Measurements from ENCODE around the gene LRRC3. TPM values are rescaled to one million over a fixed set of nuclear protein-coding genes. Genes with fewer than 3 reads are reported as not detected.

Gene LRRC3
- total and polyA plus RNA-seq, 2 of the 4 experiments (the other 2 are of a cell fraction), result under 0.01 to 0.38 TPM

DNA sequence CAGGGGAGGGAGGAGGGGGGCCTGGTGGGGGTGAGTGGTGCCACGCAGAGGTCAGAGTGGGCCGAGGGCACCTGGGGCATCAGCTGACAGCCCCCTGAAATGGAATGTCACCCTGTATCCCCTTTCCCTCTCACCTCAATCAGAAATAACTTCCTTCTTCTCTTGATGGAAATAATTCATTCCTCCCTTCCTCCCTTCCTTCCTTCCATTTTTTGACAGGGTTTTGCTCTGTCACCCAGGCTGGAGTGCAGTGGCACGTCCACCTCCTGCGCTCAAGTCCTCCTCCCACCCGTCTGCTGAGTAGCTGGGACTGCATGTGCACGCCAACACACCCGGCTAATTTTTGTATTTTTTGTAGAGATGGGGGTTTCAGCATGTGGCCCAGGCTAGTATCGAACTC lies 48.4 kb upstream of the LRRC3 start:
- no CpG with 5 or more reads among the region's 8 CpGs for WGBS, 2 experiments (ENCODE audit: extremely low coverage in 2 of 2, insufficient read length in 1 of 2)
- no peaks in the 10 kb centered on the region for H3K36me3 ChIP-seq (ENCODE audit: control insufficient read depth, insufficient read depth, low read length)
- H2AK9ac ChIP-seq (replicated peaks; ENCODE audit: low read depth, low read length, poor library complexity), result no peak overlapping the region
- no peak overlapping the region for H2AFZ ChIP-seq (replicated peaks; ENCODE audit: low read length, poor library complexity)
- no peak overlapping the region for H3K56ac ChIP-seq (ENCODE audit: extremely low read depth, insufficient read depth, low read length)
- no peak overlapping the region for H3K4me3 ChIP-seq (ENCODE audit: insufficient read depth, low read depth, low read length)
- H2AK5ac ChIP-seq (ENCODE audit: low read depth, low read length), result no peak overlapping the region
- dilution Hi-C loops (cut with HindIII; ENCODE audit: low sequenced_read_pairs, unreplicated experiment) (no loop called here), in situ Hi-C loops (cut with MboI; ENCODE audit: low sequenced_read_pairs) (no loop called here), intact Hi-C loops (cut with micrococcal nuclease) (no loop called here)
- H3K27ac ChIP-seq (ENCODE audit: insufficient read depth, low read length), result no peak overlapping the region
- DNase-seq, result no peak
- no peak overlapping the region for H2BK5ac ChIP-seq (ENCODE audit: low read depth, low read length, poor library complexity, severe bottlenecking)
- no peak overlapping the region for H2BK20ac ChIP-seq (ENCODE audit: low read depth, low read length)
- H4K8ac ChIP-seq (ENCODE audit: low read depth in 2 of 2, low read length in 2 of 2), result no peak overlapping the region
- H4K20me1 ChIP-seq (ENCODE audit: insufficient read depth, low read length), result no peaks in the 10 kb centered on the region
- H3K18ac ChIP-seq (ENCODE audit: low read depth, low read length), result no peak overlapping the region
- no peaks in the 10 kb centered on the region for H3K27me3 ChIP-seq (ENCODE audit: control insufficient read depth, insufficient read depth, low read length)
- TF ChIP-seq SMC3 (IDR thresholded peaks at IDR 0.05; ENCODE audit: low read depth, low read length), result no peak
- TF ChIP-seq MAZ (IDR thresholded peaks at IDR 0.05; ENCODE audit: borderline replicate concordance, low read depth, low read length), result no peak
- no peak for TF ChIP-seq RFX5 (IDR thresholded peaks at IDR 0.05; ENCODE audit: low read depth, low read length)
- ChIA-PET CTCF (no interaction called here), POLR2A (ENCODE audit: unreplicated experiment) (no interaction called here)
- H3K4me2 ChIP-seq (ENCODE audit: low read depth, low read length), result no peak overlapping the region
- ATAC-seq (ENCODE audit: low read depth), result no peak
- H4K5ac ChIP-seq (ENCODE audit: low read depth, low read length), result no peak overlapping the region
- no peak overlapping the region for H2BK15ac ChIP-seq (ENCODE audit: low read depth, low read length)
- H3K14ac ChIP-seq (replicated peaks; ENCODE audit: low read depth, low read length), result no peak overlapping the region
- H3K4me1 ChIP-seq (ENCODE audit: control insufficient read depth, insufficient read depth, low read length), result no peaks in the 10 kb centered on the region
- no peak overlapping the region for H4K91ac ChIP-seq (ENCODE audit: insufficient read depth, low read depth, low read length)
- H3K23ac ChIP-seq (ENCODE audit: low read depth, low read length), result no peak overlapping the region
- H3K9me1 ChIP-seq (ENCODE audit: insufficient read depth, low read length), result no peaks in the 10 kb centered on the region
- no peak overlapping the region for H2BK120ac ChIP-seq (ENCODE audit: low read depth, low read length)
- no peak overlapping the region for H3K9ac ChIP-seq (ENCODE audit: low read depth, low read length)
- peaks cover 15% of the 10 kb centered on the region for H3K9me3 ChIP-seq (ENCODE audit: control insufficient read depth, insufficient read depth, low read length)
- H3K79me1 ChIP-seq (ENCODE audit: low read depth in 1 of 2, low read length in 2 of 2), result no peaks in the 10 kb centered on the region
- no peak overlapping the region for H3K4ac ChIP-seq (ENCODE audit: low read depth, low read length)
- no TSS peak for BruUV-seq (replicated peaks)

All from IMR-90 (cell line).